Measurements from ENCODE around the gene LASP1.

The LASP1 gene

DNA sequence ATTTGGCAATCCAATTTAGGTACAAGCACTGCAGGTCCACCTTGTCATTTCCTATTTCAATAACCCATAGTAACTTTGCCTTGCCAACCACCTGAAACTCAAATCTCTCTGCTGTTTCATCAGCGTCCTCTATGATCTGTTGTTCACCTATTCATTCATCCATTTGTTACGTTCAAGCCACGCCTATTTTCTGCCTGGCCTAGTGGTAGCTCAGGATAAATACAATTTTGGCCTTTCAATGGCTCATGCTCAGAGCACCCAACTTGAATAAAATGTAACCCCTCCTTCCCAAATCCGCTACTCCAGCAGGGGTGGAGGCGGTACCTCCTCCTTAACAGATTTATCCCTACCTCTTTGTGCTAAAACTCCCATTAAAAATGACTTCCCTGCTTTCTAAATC, 100.9 kb downstream of the LASP1 start:
- no peak for TF ChIP-seq Cebpa-rat (IDR thresholded peaks at IDR 0.05)
- Histone ChIP-seq H3K36me3 (no peaks in the 10 kb centered on the region), H3K27ac (no peak overlapping the region), H3K27me3 (no peaks in the 10 kb centered on the region), H3K9me3 (replicated peaks in 1 of 11) (peaks cover 0 to 13% (median 4%) of the 10 kb centered on the region in 11 experiments; a peak in 7 of 22 replicates), H4K20me1 (no peaks in the 10 kb centered on the region), H3K4me1 (peaks cover under 1 to 17% (median 12%) of the 10 kb centered on the region in 10 experiments; a peak in 18 of 20 replicates), H3K4me3 (no peak overlapping the region), H3K4me2 (no peak overlapping the region), H3K9ac (no peak overlapping the region)

Measured in BLaER1 treated with 17β-estradiol and CSF1 and Interleukin-3, amounts not matched to agents 10 nM and 100 nM (cell line).